CD14-positive monocyte (primary cell): ENCODE measurements around the gene TRIM40. TPM values are rescaled to one million over a fixed set of nuclear protein-coding genes. Genes with fewer than 3 reads are reported as not detected.

Source experiments
- DNase-seq, 3 donors: peaks; one replicate each; pipeline ENCODE4 v3.0.0-alpha.2; 2011 to 2022
- H2AFZ ChIP-seq: 2 replicates; pipeline ENCODE4 v1.6.0; 2012; ENCODE audit warnings: mild to moderate bottlenecking, low read depth, low read length, inconsistent platforms; ENCODE audit not compliant: insufficient read depth, poor library complexity, severe bottlenecking
- H3K27ac ChIP-seq, 2 donors: 1 replicate in 1 of 2; 2 replicates in 1 of 2; pipeline ENCODE4 v1.5.1; 2012 to 2013; ENCODE audit warnings: low read length in 2 of 2, control low read depth in 1 of 2, inconsistent platforms in 1 of 2, low read depth in 1 of 2, mild to moderate bottlenecking in 1 of 2
- H3K27me3 ChIP-seq, 2 donors: one replicate each; pipeline versions ENCODE4 v1.6.0 to v1.6.1; 2011 to 2013; ENCODE audit warnings: low read length in 2 of 2; ENCODE audit not compliant: control insufficient read depth in 2 of 2, insufficient read depth in 2 of 2
- H3K36me3 ChIP-seq, 2 donors: replicated peaks in 1 of 2; 1 replicate in 1 of 2; 2 replicates in 1 of 2; pipeline versions ENCODE4 v1.5.1 to v1.6.1; 2012 to 2013; ENCODE audit warnings: low read length in 2 of 2, control low read depth in 1 of 2, inconsistent platforms in 1 of 2, mild to moderate bottlenecking in 1 of 2; ENCODE audit not compliant: insufficient read depth in 2 of 2, control insufficient read depth in 1 of 2
- H3K4me1 ChIP-seq, 2 donors: 1 replicate in 1 of 2; 2 replicates in 1 of 2; pipeline versions ENCODE4 v1.5.1 to v1.6.1; 2012 to 2013; ENCODE audit warnings: low read length in 2 of 2, control low read depth in 1 of 2, inconsistent platforms in 1 of 2, mild to moderate bottlenecking in 1 of 2, moderate library complexity in 1 of 2; ENCODE audit not compliant: insufficient read depth in 2 of 2, control insufficient read depth in 1 of 2
- H3K4me2 ChIP-seq: replicated peaks from 2 replicates; pipeline ENCODE3; 2012; ENCODE audit warnings: low read length, moderate library complexity, mild to moderate bottlenecking; ENCODE audit not compliant: poor library complexity, severe bottlenecking; ENCODE audit errors: extremely low read depth
- H3K4me3 ChIP-seq, 3 experiments: fragments of 200-600 bp in 1 of 3; sonication (generic) in 1 of 3; replicated peaks in 1 of 3; 1 replicate in 2 of 3; 2 replicates in 1 of 3; pipeline ENCODE4 v1.5.1; 2011 to 2013; ENCODE audit warnings: low read length in 3 of 3, mild to moderate bottlenecking in 3 of 3, control low read depth in 2 of 3, low read depth in 2 of 3, inconsistent platforms in 1 of 3, moderate library complexity in 1 of 3
- H3K79me2 ChIP-seq: 2 replicates; pipeline ENCODE4 v1.6.0; 2012; ENCODE audit warnings: mild to moderate bottlenecking, control low read depth, inconsistent platforms, low read length, moderate library complexity; ENCODE audit not compliant: insufficient read depth
- H3K9ac ChIP-seq: 2 replicates; pipeline ENCODE4 v1.6.0; 2017; ENCODE audit warnings: low read length, mild to moderate bottlenecking; ENCODE audit not compliant: insufficient read depth, poor library complexity, severe bottlenecking
- H3K9me3 ChIP-seq, 2 donors: replicated peaks in 1 of 2; 1 replicate in 1 of 2; 2 replicates in 1 of 2; pipeline versions ENCODE4 v1.5.1 to v1.6.1; 2012 to 2013; ENCODE audit warnings: low read length in 2 of 2, control low read depth in 1 of 2; ENCODE audit not compliant: control insufficient read depth in 1 of 2, insufficient read depth in 1 of 2
- H4K20me1 ChIP-seq: 2 replicates; pipeline ENCODE4 v1.6.0; 2012; ENCODE audit warnings: mild to moderate bottlenecking, low read length, control low read depth, moderate library complexity; ENCODE audit not compliant: insufficient read depth
- H3K27ac Mint-ChIP-seq, 7 donors: one replicate each; pipeline ENCODE4 v1.8.0; 2020; ENCODE audit warnings: mild to moderate bottlenecking in 7 of 7, mixed read lengths in 7 of 7, moderate library complexity in 6 of 7, inconsistent platforms in 2 of 7
- H3K27me3 Mint-ChIP-seq, 3 donors: one replicate each; pipeline ENCODE4 v1.8.0; 2021 to 2022; ENCODE audit warnings: low read depth in 3 of 3, mild to moderate bottlenecking in 3 of 3, mixed read lengths in 3 of 3, moderate library complexity in 3 of 3, inconsistent platforms in 1 of 3
- H3K36me3 Mint-ChIP-seq, 2 donors: one replicate each; pipeline ENCODE4 v1.8.0; 2020; ENCODE audit warnings: mixed read lengths in 2 of 2, inconsistent platforms in 1 of 2, mild to moderate bottlenecking in 1 of 2
- H3K4me1 Mint-ChIP-seq: one replicate; pipeline ENCODE4 v1.8.0; 2020; ENCODE audit warnings: mild to moderate bottlenecking, mixed read lengths
- H3K4me3 Mint-ChIP-seq, 2 donors: one replicate each; pipeline ENCODE4 v1.8.0; 2020; ENCODE audit warnings: mild to moderate bottlenecking in 2 of 2, mixed read lengths in 2 of 2, moderate library complexity in 1 of 2
- H3K9me3 Mint-ChIP-seq, 7 donors: one replicate each; pipeline ENCODE4 v1.8.0; 2020 to 2022; ENCODE audit warnings: mixed read lengths in 7 of 7, mild to moderate bottlenecking in 6 of 7, moderate library complexity in 6 of 7, inconsistent platforms in 2 of 7
- WGBS: methylation state at CpG from one replicate; pipeline ENCODE4 v1.1.5; 2013; ENCODE audit warnings: missing lambda C conversion rate; ENCODE audit not compliant: insufficient coverage; 5-methylcytosine and 5-hydroxymethylcytosine counted together
- intact Hi-C, 2 donors: fragments of 100-400 bp; cut with micrococcal nuclease; formaldehyde crosslinking; loops; one replicate each; pipeline versions ENCODE4 v1.15.0 to v1.15.1; 2023
- polyA plus RNA-seq, 3 donors: library from polyadenylated mRNA; depleted of rRNA in 1 of 3; unstranded in 2 of 3; stranded (reverse) in 1 of 3; fragments of 300-500 nt in 2 of 3; fragments of >200 nt in 1 of 3; fragmentation: Illumina TruSeq in 2 of 3; gene quantifications; 1 replicate in 2 of 3; 2 replicates in 1 of 3; pipeline ENCODE4 v1.2.3, GENCODE V29; 2012 to 2021
- TF ChIP-seq, protein P1 (sequence below): fragments of 200-600 bp; IDR thresholded peaks from one replicate; pipeline ENCODE4 v1.8.0; 2022; ENCODE audit warnings: antibody characterized with exemption, mild to moderate bottlenecking

TRIM40 gene
- polyA plus RNA-seq, 3 donors, result not detected

DNA sequence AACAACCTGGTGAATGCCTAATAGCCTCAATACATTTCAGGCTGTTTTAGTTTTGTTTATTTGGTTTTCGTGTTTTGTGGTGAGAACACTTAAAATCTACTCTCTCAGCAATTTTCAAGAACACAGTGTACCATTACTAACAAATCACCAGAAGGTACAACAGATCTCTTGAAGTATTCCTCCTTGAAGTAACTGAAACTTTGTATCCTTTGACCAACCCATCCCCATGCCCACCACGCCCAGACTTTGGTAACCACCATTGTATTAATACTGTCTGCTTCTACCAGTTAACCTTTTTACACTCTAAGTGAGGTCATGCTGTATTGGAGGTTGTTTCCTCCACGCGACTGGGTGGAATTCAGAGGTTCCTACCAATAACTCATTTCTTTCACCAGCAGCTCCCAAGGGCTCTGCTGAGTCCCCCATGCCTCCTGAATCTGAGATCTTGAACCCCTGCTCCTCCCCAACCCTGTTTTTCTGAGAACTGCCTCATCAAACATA is 5.7 kb upstream of the TRIM40 start:
- Histone ChIP-seq H3K4me1 (peaks cover 3 to 8% of the 10 kb centered on the region in 2 donors), H3K79me2 (no peaks in the 10 kb centered on the region), H4K20me1 (no peaks in the 10 kb centered on the region), H3K36me3 (no peaks in the 10 kb centered on the region), H3K9ac (no peak overlapping the region), H3K27me3 (peaks cover 46 to 81% of the 10 kb centered on the region in 2 donors), H3K27ac (no peak overlapping the region), H3K4me2 (no peak overlapping the region), H3K9me3 (peaks cover 0 to 9% of the 10 kb centered on the region in 2 donors), H3K4me3 (no peak overlapping the region), H2AFZ (no peak overlapping the region)
- DNase-seq, result no peak
- H3K27ac Mint-ChIP-seq, result no peak overlapping the region
- peak overlapping the region in 1 of 2 donors; percentile 81 for H3K4me3 Mint-ChIP-seq
- H3K4me1 Mint-ChIP-seq, result peaks cover 15% of the 10 kb centered on the region
- intact Hi-C loops, result loop anchor here in 1 of 2 donors (2.0 kb wide), 1 partner anchor 27 kb away; no protein-coding TSS in a partner anchor
- no CpG with 5 or more reads among the region's 4 CpGs for WGBS
- TF ChIP-seq, protein P1, sequence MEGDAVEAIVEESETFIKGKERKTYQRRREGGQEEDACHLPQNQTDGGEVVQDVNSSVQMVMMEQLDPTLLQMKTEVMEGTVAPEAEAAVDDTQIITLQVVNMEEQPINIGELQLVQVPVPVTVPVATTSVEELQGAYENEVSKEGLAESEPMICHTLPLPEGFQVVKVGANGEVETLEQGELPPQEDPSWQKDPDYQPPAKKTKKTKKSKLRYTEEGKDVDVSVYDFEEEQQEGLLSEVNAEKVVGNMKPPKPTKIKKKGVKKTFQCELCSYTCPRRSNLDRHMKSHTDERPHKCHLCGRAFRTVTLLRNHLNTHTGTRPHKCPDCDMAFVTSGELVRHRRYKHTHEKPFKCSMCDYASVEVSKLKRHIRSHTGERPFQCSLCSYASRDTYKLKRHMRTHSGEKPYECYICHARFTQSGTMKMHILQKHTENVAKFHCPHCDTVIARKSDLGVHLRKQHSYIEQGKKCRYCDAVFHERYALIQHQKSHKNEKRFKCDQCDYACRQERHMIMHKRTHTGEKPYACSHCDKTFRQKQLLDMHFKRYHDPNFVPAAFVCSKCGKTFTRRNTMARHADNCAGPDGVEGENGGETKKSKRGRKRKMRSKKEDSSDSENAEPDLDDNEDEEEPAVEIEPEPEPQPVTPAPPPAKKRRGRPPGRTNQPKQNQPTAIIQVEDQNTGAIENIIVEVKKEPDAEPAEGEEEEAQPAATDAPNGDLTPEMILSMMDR, result no peak
- peaks cover 0 to 2% of the 10 kb centered on the region in 2 donors for H3K36me3 Mint-ChIP-seq
- H3K9me3 Mint-ChIP-seq, result peaks cover 0 to 7% (median 2%) of the 10 kb centered on the region in 7 donors
- H3K27me3 Mint-ChIP-seq, result peaks cover 67 to 77% (median 70%) of the 10 kb centered on the region in 3 donors

DNA sequence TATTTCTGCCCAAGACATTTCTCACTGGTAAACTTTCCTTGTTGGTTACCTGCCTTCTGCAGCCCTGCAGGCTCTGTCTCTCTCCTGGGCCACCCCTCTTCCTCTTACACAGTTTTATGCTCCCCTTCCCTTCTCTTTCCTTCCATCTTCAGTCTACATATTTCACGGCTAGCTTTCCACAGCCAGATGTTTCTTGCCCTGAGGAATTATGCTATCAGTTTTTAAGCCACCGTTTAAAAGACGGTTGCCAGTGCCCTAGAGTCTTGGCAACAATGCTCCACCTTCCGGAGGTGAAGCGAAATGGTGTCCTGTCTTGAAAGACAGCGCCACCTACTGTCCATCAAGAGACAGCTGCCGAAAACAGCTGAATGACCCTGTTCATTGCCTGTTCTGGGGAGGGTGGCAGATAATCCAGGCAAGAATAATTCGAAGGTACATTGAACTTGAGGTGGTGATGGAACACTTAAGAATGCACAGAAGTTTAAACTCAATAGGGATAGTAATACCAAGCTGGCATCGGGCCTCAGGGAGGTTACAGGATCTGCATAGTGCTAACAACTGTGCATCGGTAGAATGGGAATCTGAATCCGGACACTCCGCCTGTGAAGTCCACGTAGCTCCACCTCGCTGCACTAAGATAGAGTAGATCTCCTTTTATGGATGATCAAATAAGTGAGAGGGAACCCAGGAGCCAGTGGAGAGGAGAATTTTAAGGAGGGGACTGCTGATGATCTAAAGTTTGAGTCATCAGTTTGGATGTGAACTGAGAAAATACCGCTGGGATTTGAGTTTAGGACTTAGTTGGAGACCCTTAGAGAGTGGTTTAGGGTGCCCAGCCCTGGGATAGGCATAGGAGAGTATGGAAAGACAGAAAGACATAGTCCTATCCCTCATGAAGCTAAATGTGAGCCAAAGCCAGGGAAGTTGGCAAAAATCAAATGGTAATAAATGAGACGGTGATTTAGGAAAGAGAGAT is 4.8 kb upstream of the TRIM40 start:
- Mint-ChIP-seq H3K4me1 (peaks cover 15% of the 10 kb centered on the region), H3K4me3 (peak overlapping the region in 1 of 2 donors; percentile 81), H3K36me3 (peaks cover 0 to 2% of the 10 kb centered on the region in 2 donors), H3K27ac (peak overlapping the region in 1 of 7 donors; percentile 4), H3K27me3 (peaks cover 66 to 71% (median 67%) of the 10 kb centered on the region in 3 donors), H3K9me3 (peaks cover 0 to 7% (median 2%) of the 10 kb centered on the region in 7 donors)
- H2AFZ ChIP-seq, result no peak overlapping the region
- no peaks in the 10 kb centered on the region for H3K79me2 ChIP-seq
- 41% methylated on average over 16 of the region's 16 CpGs for WGBS
- no peak overlapping the region for H3K4me2 ChIP-seq
- no peak overlapping the region for H3K9ac ChIP-seq
- TF ChIP-seq, protein P1, result peak; percentile 99
- peaks cover 46 to 75% of the 10 kb centered on the region in 2 donors for H3K27me3 ChIP-seq
- H3K9me3 ChIP-seq, result peaks cover 0 to 9% of the 10 kb centered on the region in 2 donors
- peaks cover 3 to 8% of the 10 kb centered on the region in 2 donors for H3K4me1 ChIP-seq
- H3K36me3 ChIP-seq, result no peaks in the 10 kb centered on the region
- intact Hi-C loops, result loop anchor here in 1 of 2 donors (2.0 kb wide), 1 partner anchor 28 kb away; no protein-coding TSS in a partner anchor
- H4K20me1 ChIP-seq, result no peaks in the 10 kb centered on the region
- no peak overlapping the region for H3K27ac ChIP-seq
- H3K4me3 ChIP-seq, result no peak overlapping the region
- DNase-seq, result peak; percentile 74 to 84 (median 78)
